Nephron progenitor cell (in vitro differentiated cells): ENCODE data around the gene TMEM272.

Experiments
- DNase-seq: peaks from one replicate; pipeline ENCODE4 v3.0.0; 2021
- H3K27ac Mint-ChIP-seq: 2 replicates; pipeline ENCODE4 v1.8.0; 2021; ENCODE audit warnings: mild to moderate bottlenecking, moderate library complexity, mixed read lengths
- H3K27me3 Mint-ChIP-seq: 2 replicates; pipeline ENCODE4 v1.8.0; 2021; ENCODE audit warnings: mild to moderate bottlenecking, low read depth, mixed read lengths; ENCODE audit not compliant: poor library complexity
- H3K36me3 Mint-ChIP-seq: 2 replicates; pipeline ENCODE4 v1.8.0; 2021; ENCODE audit warnings: low read depth, mixed read lengths
- H3K4me1 Mint-ChIP-seq: 2 replicates; pipeline ENCODE4 v1.8.0; 2021; ENCODE audit warnings: mixed read lengths
- H3K4me3 Mint-ChIP-seq: 2 replicates; pipeline ENCODE4 v1.8.0; 2021; ENCODE audit warnings: mild to moderate bottlenecking, moderate library complexity, mixed read lengths
- H3K9me3 Mint-ChIP-seq: 2 replicates; pipeline ENCODE4 v1.8.0; 2021; ENCODE audit warnings: mild to moderate bottlenecking, moderate library complexity, mixed read lengths
- TF ChIP-seq, protein P1 (sequence below): fragments of 200-600 bp; sonication (generic); IDR thresholded peaks from 2 replicates; pipeline ENCODE4 v1.5.0; 2021; ENCODE audit warnings: antibody characterized with exemption

TMEM272 gene, protein sequence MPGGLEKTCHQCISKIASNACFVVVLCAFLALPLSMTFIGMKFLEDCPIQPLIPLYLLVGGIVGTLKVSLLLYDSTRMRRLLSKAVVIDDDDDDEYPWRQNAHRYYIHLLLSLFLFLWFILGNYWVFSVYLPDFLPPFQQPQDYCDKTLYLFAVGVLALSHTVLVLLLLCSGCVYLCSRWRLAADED

DNA sequence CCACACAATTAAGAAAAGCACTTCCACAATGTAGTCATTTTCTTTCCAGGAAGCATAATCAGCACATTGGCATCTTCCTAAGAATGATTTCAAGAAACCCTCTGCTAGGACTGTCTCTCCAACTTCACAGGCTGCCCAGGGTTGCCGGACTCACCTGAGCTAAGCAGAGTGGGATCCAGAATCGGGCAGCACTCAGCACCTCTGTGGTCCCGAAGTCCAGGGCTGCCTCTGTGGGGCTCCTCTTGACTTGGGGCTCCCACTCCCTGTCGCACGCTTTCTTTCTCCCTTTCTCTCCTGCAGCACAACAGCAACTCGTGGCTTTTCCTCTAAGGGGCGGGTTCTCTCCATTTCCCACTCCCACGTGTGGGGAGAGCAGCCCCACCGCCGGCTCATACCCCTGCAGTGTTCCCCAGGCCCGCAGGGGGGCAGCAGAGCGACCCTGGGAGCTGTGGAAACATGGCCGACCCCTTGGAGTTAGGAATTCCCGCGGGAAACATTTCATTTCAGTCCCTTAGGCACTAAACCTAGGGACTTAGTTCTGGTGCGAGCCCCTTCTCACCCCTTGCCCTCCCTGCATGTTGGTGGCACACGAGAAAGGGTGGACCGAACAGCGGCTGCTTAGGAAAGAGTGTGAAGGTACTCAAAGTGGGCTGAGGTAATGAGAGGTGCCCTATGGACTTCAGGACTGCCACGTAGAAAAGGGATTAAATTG is at the start of gene TMEM272:
TSS of gene TMEM272 (minus strand) at position 316 of the 712 bp plus-strand sequence. CDS start 6,647 bp downstream, outside the sequence.
- DNase-seq: peak; percentile 79
- Mint-ChIP-seq H3K4me3 (no peak within 1 kb of the TSS), H3K4me1 (peaks cover 6% of the 10 kb centered on the region), H3K36me3 (no peaks in the 10 kb centered on the region), H3K27ac (no peak within 1 kb of the TSS), H3K9me3 (peaks cover 9% of the 10 kb centered on the region), H3K27me3 (peaks cover 18% of the 10 kb centered on the region)
- TF ChIP-seq, protein P1, sequence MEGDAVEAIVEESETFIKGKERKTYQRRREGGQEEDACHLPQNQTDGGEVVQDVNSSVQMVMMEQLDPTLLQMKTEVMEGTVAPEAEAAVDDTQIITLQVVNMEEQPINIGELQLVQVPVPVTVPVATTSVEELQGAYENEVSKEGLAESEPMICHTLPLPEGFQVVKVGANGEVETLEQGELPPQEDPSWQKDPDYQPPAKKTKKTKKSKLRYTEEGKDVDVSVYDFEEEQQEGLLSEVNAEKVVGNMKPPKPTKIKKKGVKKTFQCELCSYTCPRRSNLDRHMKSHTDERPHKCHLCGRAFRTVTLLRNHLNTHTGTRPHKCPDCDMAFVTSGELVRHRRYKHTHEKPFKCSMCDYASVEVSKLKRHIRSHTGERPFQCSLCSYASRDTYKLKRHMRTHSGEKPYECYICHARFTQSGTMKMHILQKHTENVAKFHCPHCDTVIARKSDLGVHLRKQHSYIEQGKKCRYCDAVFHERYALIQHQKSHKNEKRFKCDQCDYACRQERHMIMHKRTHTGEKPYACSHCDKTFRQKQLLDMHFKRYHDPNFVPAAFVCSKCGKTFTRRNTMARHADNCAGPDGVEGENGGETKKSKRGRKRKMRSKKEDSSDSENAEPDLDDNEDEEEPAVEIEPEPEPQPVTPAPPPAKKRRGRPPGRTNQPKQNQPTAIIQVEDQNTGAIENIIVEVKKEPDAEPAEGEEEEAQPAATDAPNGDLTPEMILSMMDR: peak; percentile 76

DNA sequence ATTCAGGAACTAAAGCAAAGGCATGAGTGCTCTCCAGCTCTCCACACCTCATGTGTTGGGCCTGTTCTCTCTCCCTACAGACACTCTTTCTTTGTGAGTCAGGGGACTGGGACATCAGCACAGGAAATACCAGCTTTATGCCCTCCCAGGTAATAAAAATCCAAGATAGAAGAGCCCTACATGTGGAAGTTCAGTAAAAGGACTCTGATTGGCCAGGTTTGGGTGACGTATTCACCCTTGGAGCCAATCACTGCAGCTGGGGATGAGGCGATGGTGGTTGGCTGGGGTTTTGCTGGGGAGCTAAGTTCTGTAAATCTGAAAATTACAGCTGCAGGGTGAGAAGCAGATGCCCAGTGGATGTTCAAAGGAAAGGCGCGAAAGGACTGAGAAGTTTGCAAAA is 49.3 kb upstream of the TMEM272 start:
- Mint-ChIP-seq H3K27me3 (peaks cover 11% of the 10 kb centered on the region), H3K9me3 (peaks cover 8% of the 10 kb centered on the region)
- TF ChIP-seq, protein P1: no peak

DNA sequence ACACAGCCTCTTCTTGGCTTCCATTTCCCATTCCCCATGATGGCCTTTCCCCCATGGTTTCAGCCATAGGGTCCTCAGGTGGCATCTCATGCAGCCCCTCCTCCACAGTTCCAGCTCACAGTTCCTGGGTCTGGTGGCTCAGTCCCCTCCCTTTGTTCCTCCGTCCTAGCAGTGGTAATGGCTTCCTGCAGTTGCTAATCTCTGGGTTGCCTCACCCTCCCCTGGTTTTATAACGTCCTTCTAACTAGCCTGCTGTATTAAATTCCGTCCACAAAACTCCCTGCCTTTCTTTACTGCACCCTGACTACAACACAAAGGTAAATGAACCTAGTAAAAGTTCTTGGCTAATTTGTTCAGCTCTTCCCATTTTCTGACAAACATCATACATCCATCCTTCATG is 47.7 kb upstream of the TMEM272 start:
- no peak for DNase-seq
- H3K9me3 Mint-ChIP-seq: peaks cover 13% of the 10 kb centered on the region
- no peak overlapping the region for H3K27ac Mint-ChIP-seq
- peaks cover 29% of the 10 kb centered on the region for H3K4me1 Mint-ChIP-seq
- peaks cover 7% of the 10 kb centered on the region for H3K27me3 Mint-ChIP-seq
- H3K4me3 Mint-ChIP-seq: no peak overlapping the region
- TF ChIP-seq, protein P1: no peak
- no peaks in the 10 kb centered on the region for H3K36me3 Mint-ChIP-seq

More for the DNA sequence above, 49.3 kb upstream of the TMEM272 start:
- no peak overlapping the region for H3K4me3 Mint-ChIP-seq
- H3K4me1 Mint-ChIP-seq: peaks cover 29% of the 10 kb centered on the region
- H3K27ac Mint-ChIP-seq: no peak overlapping the region
- no peak for DNase-seq
- H3K36me3 Mint-ChIP-seq: no peaks in the 10 kb centered on the region

DNA sequence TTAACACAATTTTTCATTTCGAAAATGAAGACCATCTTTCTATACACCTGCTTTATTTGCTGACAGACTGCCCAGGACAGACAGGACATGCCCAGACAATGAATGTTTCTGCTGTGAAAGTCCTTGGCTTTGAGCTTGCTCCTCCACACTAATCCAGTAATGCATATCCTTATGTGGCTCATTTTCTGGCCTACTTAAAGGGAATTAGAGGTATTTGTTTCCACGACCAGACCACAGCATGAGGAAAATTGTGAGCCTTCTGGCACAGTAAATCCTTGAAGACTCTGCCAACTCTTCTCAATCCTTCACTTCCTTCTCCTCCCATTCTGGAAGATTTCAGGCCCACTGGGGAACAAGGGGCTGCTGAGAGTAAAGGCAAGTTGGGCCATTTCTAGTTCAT is 42.5 kb upstream of the TMEM272 start:
- Mint-ChIP-seq H3K4me1 (peaks cover 4% of the 10 kb centered on the region), H3K36me3 (no peaks in the 10 kb centered on the region), H3K9me3 (peaks cover 13% of the 10 kb centered on the region), H3K4me3 (no peak overlapping the region), H3K27ac (no peak overlapping the region), H3K27me3 (peaks cover 18% of the 10 kb centered on the region)
- no peak for DNase-seq
- TF ChIP-seq, protein P1: no peak

DNA sequence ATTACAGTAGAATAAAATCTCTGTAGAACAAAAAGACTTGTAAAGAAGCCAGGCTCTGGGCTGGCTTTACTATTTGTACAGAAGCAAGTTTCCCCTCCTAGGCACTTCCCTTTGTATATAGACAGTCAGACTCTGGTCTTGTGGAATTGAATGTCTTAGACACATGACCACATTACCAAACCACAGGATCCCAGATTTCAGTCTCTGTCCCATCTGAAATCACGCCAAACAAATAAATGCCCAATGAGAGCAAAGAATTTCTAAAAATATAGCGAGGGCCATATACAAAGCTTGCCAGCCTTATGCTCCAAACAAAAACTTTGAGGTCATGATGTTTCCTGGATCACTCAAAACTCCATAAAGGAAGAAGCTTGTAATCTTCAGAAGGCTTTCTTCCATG is 40.7 kb upstream of the TMEM272 start:
- H3K36me3 Mint-ChIP-seq: no peaks in the 10 kb centered on the region
- no peak for DNase-seq
- H3K27ac Mint-ChIP-seq: no peak overlapping the region
- H3K4me1 Mint-ChIP-seq: peaks cover 4% of the 10 kb centered on the region
- H3K27me3 Mint-ChIP-seq: peaks cover 18% of the 10 kb centered on the region
- H3K9me3 Mint-ChIP-seq: peaks cover 23% of the 10 kb centered on the region
- TF ChIP-seq, protein P1: no peak
- no peak overlapping the region for H3K4me3 Mint-ChIP-seq

DNA sequence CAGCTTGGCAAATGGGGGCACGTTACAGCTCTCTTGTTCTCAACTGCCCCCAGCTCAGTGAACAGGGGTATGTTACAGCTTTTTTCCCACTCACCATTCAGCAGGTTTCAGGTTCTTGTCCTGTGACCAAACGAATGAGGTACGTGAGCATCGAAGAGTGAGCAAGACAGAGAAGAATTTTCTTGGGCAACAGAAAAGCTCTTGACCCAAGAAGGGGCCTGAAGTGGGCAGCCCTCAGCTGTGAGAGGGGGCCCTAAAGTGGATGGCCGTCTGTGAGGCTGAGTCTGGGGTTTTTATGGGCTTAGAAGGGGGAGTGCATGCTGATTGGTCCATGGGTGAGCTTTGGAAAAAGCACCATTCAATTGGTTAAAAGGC is 38.2 kb upstream of the TMEM272 start:
- peaks cover 18% of the 10 kb centered on the region for H3K27me3 Mint-ChIP-seq
- no peak for DNase-seq
- H3K4me1 Mint-ChIP-seq: peaks cover 17% of the 10 kb centered on the region
- H3K27ac Mint-ChIP-seq: no peak overlapping the region
- H3K9me3 Mint-ChIP-seq: peaks cover 10% of the 10 kb centered on the region
- H3K4me3 Mint-ChIP-seq: no peak overlapping the region
- H3K36me3 Mint-ChIP-seq: no peaks in the 10 kb centered on the region
- TF ChIP-seq, protein P1: no peak
